HuH-7 (cell line): Measurements from ENCODE around the gene MAST3.
"Not testable (repeated sequence)": the region's sequence is repeated elsewhere in the genome, so short reads cannot be mapped to it uniquely, and the experiment has no call there.

Source experiments
- DNase-seq: peaks from one replicate; pipeline ENCODE4 v3.0.0; 2011; ENCODE audit warnings: low spot score

The MAST3 gene

GRCh38 chr19:18086590-18087138 is 10.9 kb upstream of the MAST3 start, which contains the start of gene IL12RB1:
TSS of gene IL12RB1 (minus strand) at chr19:18086934. CDS start at chr19:18086823, 111 bp downstream.
- DNase-seq = no peak

- DNase-seq = not testable (repeated sequence)
These were observed 8.5 kb upstream of the MAST3 start for GRCh38 chr19:18089096-18089541.

DNA sequence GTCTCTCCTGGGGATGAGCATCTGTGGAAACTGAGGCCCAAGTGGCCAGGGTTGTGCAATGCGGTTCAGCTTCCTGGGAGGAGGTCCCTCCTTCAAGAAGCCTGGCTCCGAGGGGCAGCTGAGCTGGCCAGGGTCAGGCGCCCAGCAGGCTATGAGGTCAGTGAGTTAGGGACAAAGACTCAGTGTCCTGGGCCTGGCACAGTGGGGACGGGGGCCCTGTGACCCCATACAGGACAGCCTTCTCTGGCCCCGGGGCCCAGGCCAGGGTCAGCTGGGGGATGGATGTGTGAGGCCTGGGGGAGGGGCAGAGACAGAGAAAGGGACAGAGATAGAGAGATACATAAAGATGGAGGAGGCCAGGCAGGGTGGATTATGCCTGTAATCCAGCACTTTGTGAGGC is 7.9 kb upstream of the MAST3 start:
- DNase-seq = no peak

GRCh38 chr19:18090545-18091216 is 6.9 kb upstream of the MAST3 start:
- no peak for DNase-seq

- DNase-seq = no peak
These were observed 6.4 kb upstream of the MAST3 start for GRCh38 chr19:18091217-18091608.

DNA sequence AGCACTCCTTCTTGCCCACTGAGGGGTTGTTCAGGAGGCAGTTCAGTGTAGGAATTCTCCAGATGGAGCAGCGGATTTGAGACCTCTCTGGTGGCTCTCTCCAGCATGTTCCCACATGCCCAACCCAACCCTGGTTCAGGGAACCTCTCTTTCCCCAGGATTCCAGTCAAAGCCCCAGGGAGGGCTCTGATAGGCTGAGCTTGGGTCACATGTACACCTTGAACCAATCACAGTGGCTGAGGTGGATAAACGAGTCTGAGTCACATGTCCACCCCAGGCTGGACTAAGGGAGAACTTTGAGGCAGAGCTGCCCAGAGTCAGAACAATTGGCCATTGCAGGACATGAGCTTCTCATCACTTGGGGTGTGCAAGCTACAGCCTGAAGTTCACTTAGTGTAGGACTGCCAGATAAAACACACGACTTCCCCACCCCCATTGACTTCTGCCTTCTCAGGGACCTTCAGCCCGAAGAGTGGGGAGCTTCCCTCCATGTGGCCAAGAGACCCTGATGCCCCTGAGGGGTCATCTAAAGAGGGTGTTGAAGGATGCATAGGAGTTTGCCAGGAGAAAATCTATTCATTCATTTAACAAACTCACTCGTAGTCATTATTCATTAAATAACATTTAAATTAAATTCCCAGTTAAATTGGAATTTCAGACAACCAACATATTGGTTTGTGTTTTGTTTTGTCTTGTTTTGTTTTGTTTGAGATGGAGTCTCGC is 4.0 kb upstream of the MAST3 start:
- peak; percentile 51 for DNase-seq

- DNase-seq = no peak
These were observed 1.3 kb upstream of the MAST3 start for GRCh38 chr19:18096258-18096657.

GRCh38 chr19:18097993-18098890 is 664 bp downstream of the MAST3 start:
- DNase-seq = no peak

- no peak for DNase-seq
These were observed 1.5 kb downstream of the MAST3 start for GRCh38 chr19:18098891-18099622.

DNA sequence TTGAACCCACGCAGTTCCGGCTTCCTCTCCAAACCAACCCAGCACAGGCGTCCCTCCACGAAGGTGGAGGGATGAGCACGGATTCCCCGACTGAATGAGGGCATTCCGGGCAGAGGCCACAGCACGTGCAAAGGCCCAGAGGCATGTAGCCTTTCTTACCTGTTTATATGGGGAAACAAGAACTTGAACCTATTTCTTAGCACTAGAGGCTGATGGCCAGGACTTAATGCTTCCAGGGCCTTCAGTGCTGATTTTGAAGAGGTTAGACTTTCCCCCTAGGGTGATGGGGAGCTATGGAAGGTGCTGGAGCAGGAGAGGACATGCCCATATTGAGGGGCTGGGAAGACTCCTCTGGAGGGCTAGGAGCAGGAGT is 2.0 kb downstream of the MAST3 start:
- DNase-seq = no peak

DNA sequence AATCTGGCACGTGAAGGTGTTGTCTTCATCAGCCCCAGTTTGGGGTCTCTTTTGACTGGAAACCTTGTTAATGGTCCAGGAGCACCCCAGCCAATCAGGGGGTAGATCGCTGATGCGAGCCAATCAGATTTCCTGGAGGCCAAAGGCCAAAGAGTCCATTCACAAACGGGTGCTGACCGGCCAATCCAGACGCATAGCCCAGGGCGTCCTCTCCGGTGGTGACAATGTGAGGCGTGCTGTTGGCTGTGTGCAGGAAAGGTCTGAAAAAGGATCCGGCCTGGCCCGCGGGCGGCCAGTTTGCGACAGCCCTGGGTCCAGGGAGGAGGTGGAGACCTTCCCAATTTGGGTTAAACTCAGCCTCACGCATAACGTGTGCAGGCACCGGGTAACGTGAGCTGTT is 3.1 kb downstream of the MAST3 start:
- no peak for DNase-seq

DNA sequence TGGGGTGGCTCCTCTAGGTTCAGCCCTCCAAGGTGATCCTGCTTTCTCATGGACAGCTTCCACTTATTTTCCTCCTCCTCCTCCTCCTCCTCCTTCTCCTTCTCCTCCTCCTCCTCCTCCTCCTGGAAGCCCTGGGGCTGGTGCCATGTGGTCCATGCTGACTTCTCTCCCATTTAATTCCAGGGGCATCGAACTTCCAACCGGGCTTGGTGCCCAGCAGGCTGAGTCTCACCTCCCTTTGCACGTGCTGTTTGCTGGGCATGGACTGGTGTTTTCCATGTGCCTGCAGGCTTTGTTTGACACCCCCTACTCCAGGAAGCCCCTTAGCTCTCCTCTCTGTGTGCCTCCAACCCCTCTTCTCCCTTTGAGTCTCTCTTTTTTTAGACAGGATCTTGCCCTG is 3.7 kb downstream of the MAST3 start:
- DNase-seq = no peak

GRCh38 chr19:18102916-18103542 is 5.5 kb downstream of the MAST3 start:
- no peak for DNase-seq

DNA sequence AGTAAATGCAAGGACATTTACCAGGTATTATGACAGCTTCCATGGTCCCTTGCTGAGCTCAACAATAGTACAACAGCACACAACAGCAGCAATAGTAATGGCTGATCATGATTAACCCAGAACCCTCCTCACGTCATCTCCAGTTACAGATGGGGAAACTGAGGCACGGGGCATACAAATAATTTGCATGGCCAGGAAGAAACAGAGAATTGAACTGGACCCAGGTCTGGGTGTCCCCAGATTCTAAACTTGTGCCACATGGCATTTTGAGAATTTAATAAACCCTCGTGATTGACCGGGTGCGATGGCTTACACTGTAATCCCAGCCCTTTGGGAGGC is 7.2 kb downstream of the MAST3 start:
- DNase-seq = no peak

GRCh38 chr19:18105259-18105658 is 7.7 kb downstream of the MAST3 start:
- DNase-seq = not testable (repeated sequence)

GRCh38 chr19:18107235-18107634 is 9.7 kb downstream of the MAST3 start:
- no peak for DNase-seq

DNA sequence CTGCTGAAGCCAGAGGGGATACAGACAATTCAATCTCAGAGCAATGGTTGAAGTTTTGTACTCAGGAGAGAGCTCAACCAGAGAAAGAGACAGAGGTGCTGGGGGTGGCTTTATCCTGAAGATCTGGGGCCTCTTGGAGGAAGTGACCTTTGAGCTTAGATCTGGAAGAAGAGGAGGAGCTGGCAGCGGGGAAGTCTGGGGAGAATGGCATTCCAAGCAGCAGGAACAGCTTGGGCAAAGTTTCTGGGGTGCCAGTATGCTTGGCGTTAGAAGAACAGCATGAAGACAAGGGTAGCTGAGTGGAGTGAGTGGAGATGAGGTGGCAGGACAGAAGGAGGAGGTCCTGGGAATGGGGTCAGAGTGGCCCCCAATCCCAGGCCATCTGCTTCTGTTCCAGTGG is 11.3 kb downstream of the MAST3 start:
- DNase-seq = no peak

DNA sequence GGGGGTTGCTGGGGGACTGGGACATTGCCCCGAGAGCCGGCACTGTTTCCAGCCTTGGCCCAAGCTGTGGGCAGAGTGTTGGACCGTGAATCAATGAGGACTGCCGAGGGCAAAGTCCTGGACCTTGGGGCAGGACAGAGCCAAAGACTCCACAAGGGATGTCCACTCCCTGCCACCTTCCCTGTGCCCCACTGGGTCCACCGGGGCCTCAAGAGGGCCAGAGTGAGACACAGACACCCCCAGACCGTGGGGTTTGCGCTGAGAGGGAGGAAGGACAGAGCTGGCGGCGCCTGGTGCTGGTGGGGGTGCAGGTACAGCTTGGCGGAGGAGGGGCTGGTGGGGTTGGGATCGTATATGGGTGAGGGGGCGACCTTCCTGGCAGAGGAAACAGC is 11.8 kb downstream of the MAST3 start:
- no peak for DNase-seq

- peak; percentile 57 for DNase-seq
These were observed 12.4 kb downstream of the MAST3 start for GRCh38 chr19:18109733-18110608.

DNA sequence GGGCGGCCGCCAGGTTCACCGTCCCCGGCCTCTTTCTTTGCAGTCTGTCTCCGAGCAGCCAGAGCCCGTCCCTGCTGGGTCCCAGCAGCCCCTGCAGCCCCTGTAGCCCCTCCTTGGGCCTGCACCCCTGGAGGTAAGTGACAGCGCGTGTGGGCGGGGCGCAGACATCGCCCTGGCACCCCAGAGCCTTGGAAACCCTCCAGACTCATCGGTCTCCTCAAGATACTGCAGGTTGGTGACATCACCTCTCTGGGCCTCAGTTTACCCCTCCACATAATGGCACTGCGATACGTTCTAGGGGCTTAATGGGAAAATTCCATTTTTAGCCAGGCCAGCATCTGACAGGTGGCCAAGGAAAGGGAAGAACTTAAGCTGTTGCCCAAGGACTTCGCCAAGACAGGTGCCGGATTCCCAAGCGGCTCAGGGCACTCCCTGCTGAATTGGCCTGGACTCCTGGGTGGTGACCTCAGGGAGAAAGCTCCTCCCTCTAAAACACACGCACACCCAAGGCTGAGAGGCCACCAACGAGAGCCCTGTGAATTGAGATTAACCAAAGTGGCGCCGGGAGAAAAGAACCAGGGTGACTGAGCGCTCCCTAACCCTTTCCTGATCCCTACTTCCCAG is 13.1 kb downstream of the MAST3 start:
- DNase-seq = no peak
